Smooth muscle cell (in vitro differentiated cells): ENCODE results near the gene UNC5A. TPM values are rescaled to one million over a fixed set of nuclear protein-coding genes. Genes with fewer than 3 reads are reported as not detected.

Experiments used
- DNase-seq: peaks from one replicate; lab custom pipeline; 2025; ENCODE audit not compliant: unreplicated experiment; lab: John Stamatoyannopoulos, UW
- H2AFZ ChIP-seq: fragments of 200-600 bp; sonication (generic); 2 replicates; pipeline ENCODE4 v1.6.0; 2016; ENCODE audit warnings: antibody characterized with exemption, low read depth, mild to moderate bottlenecking
- H3F3A ChIP-seq: fragments of 200-600 bp; sonication (generic); 2 replicates; pipeline ENCODE4 v1.6.0; 2017; ENCODE audit warnings: antibody characterized with exemption, low read depth
- H3K27ac ChIP-seq: fragments of 200-600 bp; sonication (generic); 2 replicates; pipeline ENCODE4 v1.5.1; 2016; ENCODE audit warnings: low read depth, mild to moderate bottlenecking
- H3K27me3 ChIP-seq: fragments of 200-600 bp; sonication (generic); 2 replicates; pipeline ENCODE4 v1.6.1; 2016; ENCODE audit warnings: low read depth, mild to moderate bottlenecking
- H3K36me3 ChIP-seq: fragments of 200-600 bp; sonication (generic); 2 replicates; pipeline ENCODE4 v1.5.1; 2016; ENCODE audit warnings: low read depth
- H3K4me1 ChIP-seq: fragments of 200-600 bp; sonication (generic); 2 replicates; pipeline ENCODE4 v1.5.1; 2016; ENCODE audit warnings: low read depth
- H3K4me2 ChIP-seq: fragments of 200-600 bp; sonication (generic); 2 replicates; pipeline ENCODE4 v1.6.0; 2016; ENCODE audit warnings: mild to moderate bottlenecking
- H3K4me3 ChIP-seq: fragments of 200-600 bp; sonication (generic); 2 replicates; pipeline ENCODE4 v1.5.1; 2016; ENCODE audit warnings: mild to moderate bottlenecking
- H3K79me2 ChIP-seq: fragments of 200-600 bp; sonication (generic); 2 replicates; pipeline ENCODE4 v1.6.0; 2016; ENCODE audit warnings: low read depth, mild to moderate bottlenecking
- H3K9ac ChIP-seq: fragments of 200-600 bp; sonication (generic); 2 replicates; pipeline ENCODE4 v1.6.0; 2016; ENCODE audit warnings: low read depth
- H3K9me3 ChIP-seq: fragments of 200-600 bp; sonication (generic); replicated peaks from 2 replicates; pipeline ENCODE4 v1.5.1; 2016; ENCODE audit warnings: low read depth
- H4K20me1 ChIP-seq: fragments of 200-600 bp; sonication (generic); 2 replicates; pipeline ENCODE4 v1.6.0; 2016; ENCODE audit warnings: low read depth
- CTCF ChIP-seq: fragments of 200-600 bp; sonication (generic); IDR thresholded peaks from 2 replicates; pipeline ENCODE4 v1.5.1; 2017; ENCODE audit warnings: borderline replicate concordance, mild to moderate bottlenecking, antibody characterized with exemption; ENCODE audit not compliant: insufficient read depth, poor library complexity, severe bottlenecking
- WGBS: methylation state at CpG from one replicate; pipeline ENCODE4 v1.1.7; 2016; ENCODE audit warnings: low lambda C conversion rate; 5-methylcytosine and 5-hydroxymethylcytosine counted together
- polyA plus RNA-seq: library from polyadenylated mRNA; unstranded; fragments of >200 nt; fragmentation: Nextera tagmentation; extraction: Ambion mirVana; gene quantifications from 2 replicates; pipeline ENCODE4 v1.2.1, GENCODE V29; 2016
- total RNA-seq: library from RNA; depleted of rRNA; stranded (reverse); fragments of >200 nt; gene quantifications from 2 replicates; pipeline ENCODE4 v1.2.3, GENCODE V29; 2014

Gene UNC5A
- total RNA-seq, result not detected in 2 replicates
- not detected in 2 replicates for polyA plus RNA-seq

DNA sequence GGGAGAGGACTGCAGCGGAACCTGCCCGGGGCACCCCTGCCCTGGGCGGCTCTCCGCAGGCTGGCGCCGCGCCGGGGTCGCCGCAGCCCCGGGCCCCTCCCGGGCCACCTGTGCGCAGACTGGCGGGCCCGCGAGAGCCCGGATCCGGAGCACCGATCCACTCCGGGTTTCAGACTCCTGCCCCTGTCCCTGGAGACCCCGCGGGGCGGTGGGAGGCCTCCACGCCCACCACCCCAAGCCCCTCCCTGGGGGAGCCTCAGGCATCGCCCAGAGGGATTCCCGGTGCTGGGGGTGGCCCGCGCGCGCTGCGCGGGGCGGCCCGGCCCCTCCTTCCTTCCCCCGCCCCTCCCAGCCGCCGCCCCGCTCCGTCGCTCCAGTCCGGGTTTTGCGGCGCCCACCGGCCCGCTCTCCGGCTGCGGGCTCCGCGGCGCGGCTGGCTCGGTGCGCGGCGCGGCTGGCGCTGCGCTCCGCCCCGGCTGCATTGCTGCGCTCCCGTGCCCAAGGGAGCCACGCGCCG lies at the start of gene UNC5A:
TSS of gene UNC5A (plus strand) at position 479 of the 517 bp plus-strand sequence. CDS start 192 bp downstream, outside the sequence.
- Histone ChIP-seq H3K4me2 (peak within 1 kb of the TSS; percentile 83), H3K36me3 (no peaks in the 10 kb centered on the region), H3K9me3 (no peaks in the 10 kb centered on the region), H4K20me1 (no peaks in the 10 kb centered on the region), H3K27me3 (peaks cover 89% of the 10 kb centered on the region), H3K4me1 (peaks cover 14% of the 10 kb centered on the region), H3K27ac (no peak within 1 kb of the TSS), H3K79me2 (no peaks in the 10 kb centered on the region), H3F3A (no peaks in the 10 kb centered on the region), H2AFZ (no peak within 1 kb of the TSS), H3K4me3 (peak within 1 kb of the TSS; percentile 41), H3K9ac (no peak within 1 kb of the TSS)
- WGBS, result under 1% methylated on average over 39 of the region's 65 CpGs
- no peak for DNase-seq
- no peak for TF ChIP-seq CTCF

GRCh38 chr5:176761755-176762154 lies 48.6 kb upstream of the UNC5A start:
- Histone ChIP-seq H3K4me2 (no peak overlapping the region), H3K9me3 (no peaks in the 10 kb centered on the region), H3F3A (no peaks in the 10 kb centered on the region), H3K36me3 (no peaks in the 10 kb centered on the region), H3K4me1 (no peaks in the 10 kb centered on the region), H3K27ac (no peak overlapping the region), H4K20me1 (no peaks in the 10 kb centered on the region), H2AFZ (no peak overlapping the region), H3K79me2 (no peaks in the 10 kb centered on the region), H3K9ac (no peak overlapping the region), H3K4me3 (no peak overlapping the region), H3K27me3 (no peaks in the 10 kb centered on the region)
- WGBS, result 94% methylated on average over 2 of the region's 2 CpGs
- TF ChIP-seq CTCF, result no peak
- DNase-seq, result no peak

DNA sequence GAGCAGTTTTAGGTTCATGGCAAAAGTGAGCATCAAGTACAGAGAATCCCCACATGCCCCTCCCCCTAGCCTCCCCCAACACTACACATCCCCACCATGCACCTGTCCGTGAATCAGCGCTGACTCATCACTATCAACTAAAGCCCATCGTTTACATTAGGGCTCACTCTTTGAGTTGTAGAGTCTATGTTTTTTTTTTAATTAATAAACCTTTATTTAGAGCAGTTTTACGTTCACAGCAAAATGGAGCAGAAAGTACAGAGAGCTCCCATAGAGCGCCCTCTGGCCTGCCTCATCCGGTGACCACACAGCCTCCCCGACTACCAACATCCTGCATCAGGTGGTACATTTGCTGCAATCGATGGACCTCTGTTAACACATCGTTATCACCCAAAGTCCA lies 47.9 kb upstream of the UNC5A start:
- H3K27me3 ChIP-seq, result no peaks in the 10 kb centered on the region
- no peaks in the 10 kb centered on the region for H4K20me1 ChIP-seq
- no peak for DNase-seq
- 66% methylated on average over 9 of the region's 9 CpGs for WGBS
- no peak overlapping the region for H2AFZ ChIP-seq
- no peaks in the 10 kb centered on the region for H3K4me1 ChIP-seq
- no peaks in the 10 kb centered on the region for H3K9me3 ChIP-seq
- H3K27ac ChIP-seq, result no peak overlapping the region
- no peaks in the 10 kb centered on the region for H3K79me2 ChIP-seq
- H3K9ac ChIP-seq, result no peak overlapping the region
- no peak overlapping the region for H3K4me2 ChIP-seq
- H3K36me3 ChIP-seq, result no peaks in the 10 kb centered on the region
- no peak for TF ChIP-seq CTCF
- H3K4me3 ChIP-seq, result no peak overlapping the region
- no peaks in the 10 kb centered on the region for H3F3A ChIP-seq

DNA sequence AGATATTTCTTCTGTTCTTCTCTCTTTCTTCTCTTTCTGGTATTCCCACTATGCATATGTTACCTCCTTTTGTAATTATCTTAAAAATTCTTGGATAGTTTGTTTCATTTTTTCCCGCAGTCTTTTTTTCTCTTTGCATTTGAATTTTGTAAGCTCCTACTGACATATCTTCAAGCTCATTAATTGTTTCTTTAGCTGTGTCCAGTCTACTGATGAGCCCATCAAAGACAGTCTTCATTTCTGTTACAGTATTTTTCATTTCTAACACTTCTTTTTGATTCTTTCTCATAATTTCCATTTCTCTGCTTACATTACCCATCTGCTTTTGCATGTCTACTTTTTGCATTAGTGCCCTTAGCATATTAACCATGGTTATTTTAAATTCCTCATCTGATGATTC lies 44.7 kb upstream of the UNC5A start:
- no peak for TF ChIP-seq CTCF

More for the DNA sequence above, 44.7 kb upstream of the UNC5A start:
- H3K36me3 ChIP-seq, result no peaks in the 10 kb centered on the region
- 100% methylated on average over 1 of the region's 1 CpG for WGBS
- H3K4me1 ChIP-seq, result no peaks in the 10 kb centered on the region
- no peak for DNase-seq
- H3K27ac ChIP-seq, result no peak overlapping the region
- no peak overlapping the region for H3K4me3 ChIP-seq
- no peak overlapping the region for H3K9ac ChIP-seq
- H3K27me3 ChIP-seq, result no peaks in the 10 kb centered on the region
- no peak overlapping the region for H3K4me2 ChIP-seq
- H3F3A ChIP-seq, result no peaks in the 10 kb centered on the region
- H2AFZ ChIP-seq, result no peak overlapping the region
- H3K79me2 ChIP-seq, result no peaks in the 10 kb centered on the region
- H3K9me3 ChIP-seq, result no peaks in the 10 kb centered on the region
- no peaks in the 10 kb centered on the region for H4K20me1 ChIP-seq
